Erythroblast (primary cell): ENCODE data around the gene LRP1B.
A peak's percentile ranks its signal among the peaks of the same experiment; 100 is the strongest.

ENCODE experiments used
- DNase-seq, 2 experiments: peaks; one replicate each; lab custom pipeline; 2025; lab: John Stamatoyannopoulos, UW
- GATA1 ChIP-seq: IDR thresholded peaks from 2 replicates; pipeline ENCODE4 v1.6.1; 2011; ENCODE audit warnings: low read depth, mild to moderate bottlenecking, control low read depth, low read length, moderate library complexity
- POLR2A ChIP-seq: IDR thresholded peaks from 2 replicates; pipeline ENCODE4 v1.6.1; 2011; ENCODE audit warnings: mild to moderate bottlenecking, low read length

Gene LRP1B

DNA sequence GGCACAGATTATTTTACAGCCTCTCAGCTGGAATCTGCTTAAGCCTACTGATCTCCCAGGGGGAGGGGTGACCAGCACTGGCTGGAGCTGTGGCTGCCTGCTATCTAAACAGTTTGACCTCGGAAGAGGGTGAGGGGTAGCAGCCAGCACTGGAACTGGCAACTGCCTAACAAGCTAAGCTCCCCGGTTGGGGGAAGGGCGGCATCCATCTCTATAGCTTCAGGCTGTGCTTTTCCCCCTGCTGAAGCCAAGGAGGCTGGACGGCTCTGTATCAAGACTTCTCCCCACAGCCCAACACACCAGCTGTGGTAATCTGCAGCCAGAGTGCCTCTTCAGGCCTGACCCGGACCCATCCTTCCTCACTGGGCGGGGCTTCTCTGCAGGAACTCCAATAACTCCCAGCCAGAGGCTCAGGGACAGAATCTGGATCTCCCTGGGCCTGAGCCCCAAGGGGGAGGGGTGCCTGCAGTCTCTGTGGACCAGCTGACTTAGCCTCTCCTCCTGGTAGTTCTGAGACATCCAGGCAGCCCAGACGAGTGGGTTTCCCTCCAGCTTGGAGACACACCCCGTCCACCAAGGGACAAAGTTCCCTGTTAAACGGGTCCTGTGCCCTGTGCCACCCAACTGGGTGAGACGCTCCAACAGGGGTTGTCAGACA, 560.2 kb downstream of the LRP1B start:
- no peak for TF ChIP-seq POLR2A
- TF ChIP-seq GATA1, result no peak
- no peak for DNase-seq

DNA sequence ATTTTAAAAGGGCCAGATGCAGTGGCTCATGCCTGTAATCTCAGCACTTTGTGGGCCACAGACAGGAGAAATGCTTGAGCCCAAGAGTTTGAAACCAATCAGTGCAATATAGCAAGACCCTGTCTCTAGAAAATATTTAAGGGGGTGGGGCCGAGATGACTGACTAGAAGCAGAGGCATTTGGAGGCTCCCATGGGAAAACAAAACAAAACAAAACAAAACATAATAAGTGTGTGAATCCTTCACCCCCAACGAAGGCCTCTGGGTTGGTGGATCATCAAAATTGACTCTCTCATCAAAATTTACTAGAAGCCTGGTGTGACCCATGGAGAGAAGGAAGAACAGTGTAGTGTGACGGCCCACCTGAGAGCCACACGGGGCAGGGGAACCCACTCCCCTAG, 560.9 kb downstream of the LRP1B start:
- no peak for DNase-seq

DNA sequence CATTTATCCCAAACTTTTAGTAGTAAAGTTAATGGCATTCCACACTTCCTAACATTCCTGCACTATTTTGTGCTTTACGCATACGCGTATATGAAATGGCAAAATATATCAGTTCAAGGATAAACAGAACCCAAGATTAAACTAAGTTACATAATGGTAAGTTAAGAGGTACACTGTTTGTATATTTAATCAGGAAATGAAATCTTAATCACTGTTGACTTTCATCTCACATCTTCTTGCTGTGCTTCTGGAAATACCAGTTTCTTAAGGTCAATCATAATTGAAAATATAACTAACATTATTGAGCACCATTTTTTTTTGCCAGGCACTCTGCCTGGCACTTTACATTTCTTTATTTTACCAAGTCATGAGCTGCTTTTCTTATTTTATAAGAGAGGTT, 565.2 kb downstream of the LRP1B start:
- DNase-seq, result no peak
- TF ChIP-seq POLR2A, result no peak
- no peak for TF ChIP-seq GATA1

More for the DNA sequence above, 560.9 kb downstream of the LRP1B start:
- TF ChIP-seq GATA1, result no peak
- TF ChIP-seq POLR2A, result no peak

DNA sequence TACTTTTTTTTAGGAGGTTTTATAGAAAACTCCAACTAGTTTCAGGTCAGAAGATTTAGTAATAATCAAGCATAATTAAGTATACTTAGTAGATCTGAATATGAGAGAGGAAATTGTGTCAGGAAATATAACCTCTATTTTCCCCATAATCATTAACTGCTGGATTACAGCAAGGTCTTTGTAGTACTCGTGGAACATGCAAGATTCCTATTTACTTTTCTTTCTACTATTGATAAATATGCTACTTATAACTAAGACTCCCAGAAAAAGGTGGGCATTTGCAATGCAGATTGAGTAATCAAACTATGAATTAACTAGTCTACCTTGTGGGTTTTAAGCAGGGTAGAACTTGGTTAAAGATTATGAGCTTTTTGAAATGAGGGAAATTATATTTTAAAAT, 570.1 kb downstream of the LRP1B start:
- no peak for TF ChIP-seq GATA1
- no peak for TF ChIP-seq POLR2A
- DNase-seq, result no peak

DNA sequence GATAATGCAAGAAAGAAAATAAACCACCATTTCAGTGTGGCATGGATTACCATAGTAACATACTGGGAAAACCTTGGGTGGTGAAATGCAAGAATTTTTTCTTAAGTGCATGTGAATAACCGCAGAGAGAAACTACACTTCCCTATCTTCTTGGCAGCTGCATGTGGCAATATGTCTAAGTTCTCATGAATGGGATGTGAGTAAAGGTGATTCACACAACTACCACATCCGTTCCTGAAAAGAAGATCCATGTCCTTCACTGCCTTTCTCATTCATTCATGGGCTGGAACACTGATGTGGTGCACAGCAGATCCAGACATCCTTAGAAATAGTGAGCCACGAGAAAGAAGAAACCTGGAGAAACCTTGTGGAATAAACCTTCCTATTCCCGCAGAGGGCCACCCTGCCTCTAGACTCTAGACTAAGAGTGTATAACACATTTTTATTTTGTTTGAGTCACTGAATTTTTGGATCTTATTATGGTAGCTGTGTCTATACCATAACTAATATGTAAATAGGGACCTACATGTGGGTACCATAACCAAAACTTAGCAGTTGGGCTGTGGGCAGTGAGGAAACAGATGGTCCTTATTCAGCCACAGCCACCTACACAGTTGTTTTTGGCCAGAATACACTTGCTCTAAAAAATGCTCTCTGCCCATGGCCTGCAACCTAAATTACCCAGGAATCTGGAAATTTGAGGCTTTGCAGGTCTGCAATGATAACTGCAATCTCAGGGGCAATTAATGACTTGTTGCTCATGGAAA, 573.3 kb downstream of the LRP1B start:
- TF ChIP-seq GATA1, result no peak
- TF ChIP-seq POLR2A, result no peak
- no peak for DNase-seq

DNA sequence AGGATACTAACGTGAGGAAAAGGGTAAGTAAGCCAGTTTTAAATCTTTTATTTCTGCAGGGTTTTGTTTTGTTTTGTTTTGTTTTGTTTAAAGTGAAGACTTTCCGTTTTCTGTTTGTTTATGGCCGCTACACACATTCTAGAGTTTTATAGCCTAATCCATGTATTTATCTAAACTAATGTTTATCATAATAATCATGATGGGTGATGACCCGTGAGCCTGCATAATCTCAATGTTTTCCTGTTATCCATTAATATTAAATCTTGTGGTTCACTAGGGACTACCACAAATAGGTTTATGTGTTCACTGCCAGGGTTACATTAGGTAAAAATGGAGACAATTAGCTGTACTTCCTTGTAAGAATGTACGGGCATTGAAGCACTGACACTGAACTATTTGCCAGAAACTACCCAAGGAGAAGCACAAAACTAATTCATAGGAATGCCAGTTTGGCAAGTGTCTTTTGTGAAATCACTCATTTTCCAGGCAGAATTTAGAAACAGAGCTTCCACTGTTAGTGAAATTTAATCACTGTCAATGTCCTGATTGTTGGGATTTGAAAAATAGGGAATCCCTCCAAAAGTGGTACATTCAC, 574.8 kb downstream of the LRP1B start:
- TF ChIP-seq GATA1 (no peak), POLR2A (no peak)

DNA sequence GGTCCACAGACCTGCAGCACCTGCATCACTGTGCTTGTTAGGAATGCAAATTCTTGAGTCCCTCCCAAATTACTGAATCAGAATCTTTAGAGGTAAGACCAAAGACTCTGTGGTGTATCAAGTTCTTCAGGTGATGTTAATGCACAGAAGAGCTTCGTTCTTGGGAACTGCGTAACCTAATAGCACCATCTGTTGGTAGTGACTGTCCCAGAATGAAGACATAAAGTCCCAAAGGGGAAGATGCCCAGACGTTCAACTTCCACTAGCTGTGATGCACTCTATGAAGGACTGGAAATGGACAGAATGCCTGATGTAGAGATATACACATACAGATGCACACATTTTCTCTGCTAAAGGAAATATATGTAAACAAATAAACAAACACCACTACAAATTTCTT, 576.0 kb downstream of the LRP1B start:
- no peak for TF ChIP-seq POLR2A
- TF ChIP-seq GATA1, result no peak
- DNase-seq, result peak; percentile 47 to 51

More for the DNA sequence above, 574.8 kb downstream of the LRP1B start:
- no peak for DNase-seq

DNA sequence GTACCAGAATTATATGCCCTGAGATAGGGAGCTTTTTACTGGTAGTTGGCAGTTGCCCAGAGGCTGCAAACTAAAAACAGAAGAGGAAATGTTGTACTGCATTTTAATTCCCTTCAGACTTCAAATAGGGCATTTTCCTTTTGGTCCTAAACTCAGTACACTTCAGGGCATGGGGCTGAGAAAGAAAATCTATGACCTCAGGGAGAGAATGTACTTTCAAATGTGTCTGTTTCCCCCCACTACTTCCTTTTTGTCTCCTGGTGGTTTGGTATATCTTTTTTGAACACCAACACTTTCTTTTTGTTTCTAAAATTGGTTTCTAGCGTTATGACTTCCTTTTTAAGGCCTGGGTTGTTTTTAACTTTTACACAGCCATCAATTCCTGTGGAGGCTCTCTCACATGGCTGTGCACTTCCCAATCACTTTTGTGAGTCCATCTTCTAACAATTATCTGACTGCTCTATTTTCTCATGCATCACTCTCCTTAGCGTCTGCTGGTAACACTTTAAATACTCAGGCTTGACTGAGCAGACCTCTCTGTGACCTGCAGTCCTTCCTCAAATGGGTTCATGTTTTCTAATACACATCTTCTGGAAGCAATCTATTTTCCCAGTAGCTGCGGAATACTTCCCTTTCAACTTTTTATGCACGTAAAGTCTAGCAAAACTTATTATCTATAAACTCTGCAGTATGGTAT, 596.0 kb downstream of the LRP1B start:
- TF ChIP-seq POLR2A (no peak), GATA1 (no peak)
- no peak for DNase-seq

DNA sequence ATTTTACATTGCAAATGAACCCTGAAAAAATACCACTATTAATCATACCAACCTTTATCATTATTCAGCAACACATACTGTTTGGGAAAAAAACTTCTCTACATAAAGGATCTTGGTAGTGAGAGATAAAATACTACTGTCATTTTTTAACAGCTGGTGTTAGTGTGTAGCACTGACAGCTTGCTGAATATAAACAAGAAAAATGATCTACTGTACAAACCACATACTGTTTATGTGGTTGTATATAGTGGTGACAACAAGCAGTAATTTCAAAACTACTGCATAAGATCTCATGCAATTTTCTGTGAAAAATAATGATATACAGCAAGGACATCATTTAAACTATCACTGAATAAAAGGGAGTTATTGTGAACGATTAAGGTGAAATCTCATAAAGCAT, 601.2 kb downstream of the LRP1B start:
- TF ChIP-seq POLR2A, result no peak
- no peak for TF ChIP-seq GATA1
- DNase-seq, result no peak

DNA sequence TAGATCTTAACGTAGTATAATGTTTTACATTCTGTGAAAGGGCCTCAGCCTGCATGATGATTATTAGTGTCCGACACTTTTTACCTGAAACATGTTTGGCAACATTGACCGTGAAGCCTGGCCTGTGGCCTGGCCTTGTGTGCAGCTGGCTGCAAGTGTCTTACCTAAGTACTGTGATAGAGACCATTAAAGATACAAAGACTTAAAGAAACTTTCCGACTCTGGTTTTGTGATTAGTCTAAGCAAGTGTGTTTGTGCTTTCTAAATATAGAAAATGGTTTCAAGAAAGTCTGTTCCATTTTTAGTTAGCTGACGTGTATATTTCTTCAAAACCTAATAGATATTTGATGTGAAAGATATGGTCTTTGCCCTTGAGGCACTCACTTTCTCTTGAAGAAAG, 601.8 kb downstream of the LRP1B start:
- no peak for DNase-seq
- no peak for TF ChIP-seq POLR2A
- no peak for TF ChIP-seq GATA1

DNA sequence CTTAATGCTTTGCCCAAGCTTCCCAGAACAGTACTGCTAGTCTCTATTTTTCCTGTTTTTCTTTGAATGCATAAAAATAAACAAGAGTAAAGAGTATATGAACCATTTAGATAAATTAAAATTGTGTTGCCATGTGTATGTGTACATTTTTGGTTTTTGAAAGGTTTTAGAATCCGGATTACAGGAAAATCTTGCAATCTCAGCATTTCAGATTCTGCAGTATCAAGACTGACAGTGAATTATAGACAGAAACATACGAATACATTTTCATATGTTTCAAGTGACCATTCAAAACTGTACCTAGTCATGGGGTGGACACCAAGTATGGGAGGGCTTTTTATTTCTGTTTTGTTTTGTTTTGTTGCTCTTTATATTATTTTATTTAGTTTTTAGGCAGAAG, 604.1 kb downstream of the LRP1B start:
- DNase-seq, result no peak

DNA sequence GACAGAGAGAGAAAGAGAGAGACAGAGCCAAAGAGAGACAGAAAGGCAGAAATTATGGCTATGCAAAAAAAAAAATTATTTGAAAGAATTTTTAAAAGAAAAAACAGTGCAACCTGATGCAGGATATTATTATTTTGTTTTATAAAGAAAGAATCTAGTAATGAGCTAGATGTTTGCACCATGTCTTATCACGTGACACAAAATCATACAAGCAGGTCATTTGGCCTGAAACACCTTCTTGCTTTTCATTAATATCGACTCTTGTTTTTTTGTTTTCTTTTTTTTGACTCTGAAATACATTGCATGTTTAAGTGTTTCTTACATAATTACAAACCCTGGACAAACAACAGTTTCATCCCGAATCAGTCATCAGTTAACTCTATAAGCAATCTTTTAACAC, 606.0 kb downstream of the LRP1B start:
- TF ChIP-seq GATA1 (no peak), POLR2A (no peak)
- no peak for DNase-seq

More for the DNA sequence above, 604.1 kb downstream of the LRP1B start:
- TF ChIP-seq GATA1 (no peak), POLR2A (no peak)

DNA sequence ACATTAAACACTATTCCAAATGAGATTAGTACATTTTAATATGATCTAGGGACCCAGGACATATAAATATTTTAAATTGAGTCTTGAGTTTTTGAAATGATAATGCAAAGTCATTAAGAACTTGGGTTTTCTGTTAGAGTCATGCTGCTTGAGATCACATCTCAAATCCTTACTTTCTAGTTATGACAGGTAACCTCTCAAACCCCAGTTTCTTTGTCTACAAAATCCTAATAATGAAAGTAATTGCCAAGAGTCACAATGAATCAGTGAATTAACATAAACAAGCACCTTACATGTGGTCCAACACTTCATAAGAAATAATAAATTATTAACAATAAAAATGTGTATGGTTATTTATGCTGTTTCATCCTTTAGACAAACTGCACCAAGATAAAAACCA, 607.6 kb downstream of the LRP1B start:
- no peak for DNase-seq
- TF ChIP-seq GATA1, result no peak
- TF ChIP-seq POLR2A, result no peak

DNA sequence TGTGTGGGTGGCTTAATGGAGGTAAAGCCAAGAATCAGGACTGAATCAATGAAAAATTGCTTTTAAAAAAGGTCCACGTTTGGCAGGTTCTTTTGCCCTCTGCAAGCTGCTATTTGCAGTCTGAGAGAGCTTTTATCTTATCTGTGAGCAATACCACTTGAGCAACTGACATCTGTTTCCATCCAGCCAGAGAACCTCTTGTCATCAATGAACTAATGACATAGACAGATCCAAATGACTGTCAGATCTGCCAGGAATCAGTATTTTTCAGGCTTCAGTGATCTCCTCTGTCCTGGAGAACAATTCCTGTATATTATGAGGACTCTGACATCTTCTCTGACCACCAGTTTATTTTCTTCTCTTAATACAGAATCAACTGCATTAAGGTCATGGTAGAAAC, 608.1 kb downstream of the LRP1B start:
- TF ChIP-seq GATA1 (no peak), POLR2A (no peak)
- DNase-seq, result peak; percentile 27 to 62

DNA sequence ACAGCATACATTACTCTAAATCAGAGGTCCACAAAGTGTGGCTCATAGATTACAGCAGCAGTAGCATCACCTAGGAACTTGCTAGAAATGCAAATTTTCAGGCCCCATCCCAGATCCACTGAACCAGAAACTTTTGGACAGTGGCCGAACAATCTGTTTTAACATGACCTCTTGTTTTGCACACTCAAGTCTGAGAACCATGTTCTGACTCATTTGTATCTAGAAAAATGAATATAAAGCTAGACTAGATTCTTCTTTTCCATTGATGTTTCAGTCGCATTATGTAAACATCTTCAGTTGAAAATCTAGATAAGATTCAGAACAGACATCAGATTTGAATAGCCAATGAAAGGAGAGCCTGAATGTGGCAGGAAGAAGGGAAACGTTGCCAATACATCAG, 608.8 kb downstream of the LRP1B start:
- TF ChIP-seq GATA1 (no peak), POLR2A (no peak)
- no peak for DNase-seq

DNA sequence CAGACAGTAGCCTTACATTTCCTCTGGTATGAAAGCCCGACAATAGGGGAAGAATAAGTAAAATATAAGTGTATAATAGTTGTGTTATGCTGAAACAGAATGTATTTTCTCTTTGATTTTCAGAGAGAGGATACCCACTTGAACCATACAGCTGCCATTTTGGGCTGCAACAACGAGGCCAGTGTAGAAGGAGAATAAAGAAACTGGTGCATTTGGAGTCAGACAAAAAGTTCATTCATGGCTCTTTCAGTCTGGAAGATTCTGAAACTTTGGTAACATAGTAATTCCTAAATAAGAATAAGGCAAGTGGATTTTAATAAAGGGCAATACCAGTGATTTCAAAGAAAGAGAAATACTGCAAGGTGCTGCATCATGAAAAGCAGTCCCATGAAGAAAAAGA, 610.9 kb downstream of the LRP1B start:
- no peak for TF ChIP-seq GATA1
- TF ChIP-seq POLR2A, result no peak
- DNase-seq, result no peak
